ENCODE measurements around the gene GPC3.

GRCh38 chrX:133670383-133670782 is 315.0 kb downstream of the GPC3 start:
- TF ChIP-seq, protein P1, sequence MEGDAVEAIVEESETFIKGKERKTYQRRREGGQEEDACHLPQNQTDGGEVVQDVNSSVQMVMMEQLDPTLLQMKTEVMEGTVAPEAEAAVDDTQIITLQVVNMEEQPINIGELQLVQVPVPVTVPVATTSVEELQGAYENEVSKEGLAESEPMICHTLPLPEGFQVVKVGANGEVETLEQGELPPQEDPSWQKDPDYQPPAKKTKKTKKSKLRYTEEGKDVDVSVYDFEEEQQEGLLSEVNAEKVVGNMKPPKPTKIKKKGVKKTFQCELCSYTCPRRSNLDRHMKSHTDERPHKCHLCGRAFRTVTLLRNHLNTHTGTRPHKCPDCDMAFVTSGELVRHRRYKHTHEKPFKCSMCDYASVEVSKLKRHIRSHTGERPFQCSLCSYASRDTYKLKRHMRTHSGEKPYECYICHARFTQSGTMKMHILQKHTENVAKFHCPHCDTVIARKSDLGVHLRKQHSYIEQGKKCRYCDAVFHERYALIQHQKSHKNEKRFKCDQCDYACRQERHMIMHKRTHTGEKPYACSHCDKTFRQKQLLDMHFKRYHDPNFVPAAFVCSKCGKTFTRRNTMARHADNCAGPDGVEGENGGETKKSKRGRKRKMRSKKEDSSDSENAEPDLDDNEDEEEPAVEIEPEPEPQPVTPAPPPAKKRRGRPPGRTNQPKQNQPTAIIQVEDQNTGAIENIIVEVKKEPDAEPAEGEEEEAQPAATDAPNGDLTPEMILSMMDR (IDR thresholded peaks at IDR 0.05) = peak; percentile 48 to 71 (median 59)
- TF ChIP-seq POLR2A (IDR thresholded peaks at IDR 0.05) = no peak
